Measurements from ENCODE around the gene MAP4K5. TPM values are rescaled to one million over a fixed set of nuclear protein-coding genes. Genes with fewer than 3 reads are reported as not detected.

The MAP4K5 gene
- total RNA-seq, 1 donor from 2014 or later = 93.1 TPM

DNA sequence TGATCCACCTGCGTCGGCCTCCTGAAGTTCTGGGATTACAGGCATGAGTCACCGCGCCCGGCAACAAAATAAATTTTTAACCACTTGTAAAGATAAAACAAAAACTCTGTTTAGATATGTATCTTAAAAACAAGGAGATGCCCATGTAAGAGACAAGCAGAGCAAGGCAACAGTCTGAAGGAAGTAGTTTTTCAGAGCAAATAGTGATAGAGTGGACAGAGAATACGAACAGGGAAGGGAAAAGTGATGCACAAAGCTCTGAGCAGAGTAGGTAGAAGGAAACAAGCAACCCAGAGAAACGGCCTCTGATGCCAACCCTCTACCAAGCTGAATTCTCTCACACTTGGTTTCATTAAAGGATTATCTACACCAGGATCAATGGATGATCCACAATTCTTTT is 110.9 kb downstream of the MAP4K5 start:
- DNase-seq (ENCODE audit: low read depth) (no peak), FAIRE-seq (no peak)
- Mint-ChIP-seq H3K9me3 (ENCODE audit: unreplicated experiment) (no peaks in the 10 kb centered on the region), H3K27me3 (ENCODE audit: low read depth, unreplicated experiment) (no peaks in the 10 kb centered on the region), H3K4me1 (ENCODE audit: low read depth, unreplicated experiment) (peaks cover 8% of the 10 kb centered on the region), H3K36me3 (ENCODE audit: low read depth, unreplicated experiment) (peaks cover 17% of the 10 kb centered on the region), H3K4me3 (ENCODE audit: unreplicated experiment) (no peak overlapping the region), H3K27ac (ENCODE audit: unreplicated experiment) (no peak overlapping the region)
- Histone ChIP-seq H3K4me2 (ENCODE audit: low read length) (no peak overlapping the region), H3K4me1 (ENCODE audit: insufficient read depth, low read length) (peaks cover 4% of the 10 kb centered on the region), H3K9ac (ENCODE audit: low read length) (no peak overlapping the region), H3K4me3 (ENCODE audit: insufficient read depth, low read depth, low read length) (no peak overlapping the region), H4K20me1 (ENCODE audit: insufficient read depth, low read length) (no peaks in the 10 kb centered on the region), H3K27ac (ENCODE audit: low read depth, low read length) (no peak overlapping the region), H3K27me3 (ENCODE audit: insufficient read depth, low read length) (no peaks in the 10 kb centered on the region), H3K79me2 (ENCODE audit: insufficient read depth, low read length) (no peaks in the 10 kb centered on the region), H3K36me3 (ENCODE audit: insufficient read depth, low read length) (peaks cover 37% of the 10 kb centered on the region), H3K9me3 (ENCODE audit: insufficient read depth, low read depth, low read length) (no peaks in the 10 kb centered on the region), H2AFZ (ENCODE audit: low read depth, low read length) (no peak overlapping the region)
- TF ChIP-seq, protein P1, sequence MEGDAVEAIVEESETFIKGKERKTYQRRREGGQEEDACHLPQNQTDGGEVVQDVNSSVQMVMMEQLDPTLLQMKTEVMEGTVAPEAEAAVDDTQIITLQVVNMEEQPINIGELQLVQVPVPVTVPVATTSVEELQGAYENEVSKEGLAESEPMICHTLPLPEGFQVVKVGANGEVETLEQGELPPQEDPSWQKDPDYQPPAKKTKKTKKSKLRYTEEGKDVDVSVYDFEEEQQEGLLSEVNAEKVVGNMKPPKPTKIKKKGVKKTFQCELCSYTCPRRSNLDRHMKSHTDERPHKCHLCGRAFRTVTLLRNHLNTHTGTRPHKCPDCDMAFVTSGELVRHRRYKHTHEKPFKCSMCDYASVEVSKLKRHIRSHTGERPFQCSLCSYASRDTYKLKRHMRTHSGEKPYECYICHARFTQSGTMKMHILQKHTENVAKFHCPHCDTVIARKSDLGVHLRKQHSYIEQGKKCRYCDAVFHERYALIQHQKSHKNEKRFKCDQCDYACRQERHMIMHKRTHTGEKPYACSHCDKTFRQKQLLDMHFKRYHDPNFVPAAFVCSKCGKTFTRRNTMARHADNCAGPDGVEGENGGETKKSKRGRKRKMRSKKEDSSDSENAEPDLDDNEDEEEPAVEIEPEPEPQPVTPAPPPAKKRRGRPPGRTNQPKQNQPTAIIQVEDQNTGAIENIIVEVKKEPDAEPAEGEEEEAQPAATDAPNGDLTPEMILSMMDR (IDR thresholded peaks at IDR 0.05; ENCODE audit: insufficient read depth, low read depth, low read length) = no peak
- TF ChIP-seq EZH2 (IDR thresholded peaks at IDR 0.05; ENCODE audit: insufficient read depth, low read length) = no peak

DNA sequence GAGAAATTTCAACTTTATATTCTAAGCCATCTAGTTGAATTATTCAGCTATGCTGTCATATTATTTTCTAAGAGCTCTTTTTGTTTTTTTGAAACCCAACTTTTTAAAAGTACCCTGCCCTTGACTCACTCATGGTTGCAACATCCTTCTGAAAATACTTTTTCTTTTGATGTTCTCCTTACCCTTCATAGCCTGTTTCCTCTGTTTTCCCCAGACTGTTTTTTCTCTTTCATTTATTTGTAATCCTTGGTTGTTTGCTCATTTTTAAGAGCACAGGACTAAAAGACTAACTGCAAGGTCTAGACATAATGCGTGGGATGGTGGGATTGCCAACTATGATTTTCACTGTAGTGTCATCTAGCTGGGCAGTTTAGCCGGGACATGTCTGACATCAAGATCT is 114.5 kb downstream of the MAP4K5 start:
- no peak for TF ChIP-seq EZH2 (IDR thresholded peaks at IDR 0.05; ENCODE audit: insufficient read depth, low read length)
- TF ChIP-seq, protein P1 (IDR thresholded peaks at IDR 0.05; ENCODE audit: insufficient read depth, low read depth, low read length) = no peak
- peaks cover 5% of the 10 kb centered on the region for H3K4me1 Mint-ChIP-seq (ENCODE audit: low read depth, unreplicated experiment)
- DNase-seq (ENCODE audit: low read depth) = no peak
- H3K27ac ChIP-seq (ENCODE audit: low read depth, low read length) = no peak overlapping the region
- H3K36me3 ChIP-seq (ENCODE audit: insufficient read depth, low read length) = peaks cover 25% of the 10 kb centered on the region
- H2AFZ ChIP-seq (ENCODE audit: low read depth, low read length) = no peak overlapping the region
- no peak overlapping the region for H3K4me2 ChIP-seq (ENCODE audit: low read length)
- no peaks in the 10 kb centered on the region for H4K20me1 ChIP-seq (ENCODE audit: insufficient read depth, low read length)
- H3K9me3 ChIP-seq (ENCODE audit: insufficient read depth, low read depth, low read length) = no peaks in the 10 kb centered on the region
- H3K27ac Mint-ChIP-seq (ENCODE audit: unreplicated experiment) = peak overlapping the region; percentile 2
- H3K27me3 Mint-ChIP-seq (ENCODE audit: low read depth, unreplicated experiment) = no peaks in the 10 kb centered on the region
- no peak for FAIRE-seq
- peaks cover 30% of the 10 kb centered on the region for H3K36me3 Mint-ChIP-seq (ENCODE audit: low read depth, unreplicated experiment)
- no peak overlapping the region for H3K9ac ChIP-seq (ENCODE audit: low read length)
- H3K4me1 ChIP-seq (ENCODE audit: insufficient read depth, low read length) = no peaks in the 10 kb centered on the region
- no peaks in the 10 kb centered on the region for H3K9me3 Mint-ChIP-seq (ENCODE audit: unreplicated experiment)
- H3K4me3 ChIP-seq (ENCODE audit: insufficient read depth, low read depth, low read length) = no peak overlapping the region
- no peak overlapping the region for H3K4me3 Mint-ChIP-seq (ENCODE audit: unreplicated experiment)
- no peaks in the 10 kb centered on the region for H3K79me2 ChIP-seq (ENCODE audit: insufficient read depth, low read length)
- no peaks in the 10 kb centered on the region for H3K27me3 ChIP-seq (ENCODE audit: insufficient read depth, low read length)

DNA sequence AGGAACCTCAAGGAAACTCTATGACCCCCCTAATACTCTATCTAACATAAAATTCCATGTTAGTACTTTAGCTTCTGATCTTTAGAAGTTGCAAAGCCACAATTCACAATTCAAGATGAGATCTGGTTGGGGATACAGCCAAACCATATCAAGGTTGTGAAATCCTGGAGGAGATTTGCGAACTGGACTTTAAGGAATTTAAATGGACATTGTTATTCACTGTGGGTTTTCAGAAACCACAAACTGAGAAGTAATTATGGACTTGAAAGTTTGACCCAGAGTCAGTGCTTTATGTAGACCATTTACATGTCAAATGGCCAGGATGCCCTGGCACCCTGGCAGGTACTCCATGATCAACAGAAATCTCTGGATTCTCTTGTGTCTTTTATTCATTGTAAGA is 121.4 kb downstream of the MAP4K5 start:
- H3K9ac ChIP-seq (ENCODE audit: low read length) = no peak overlapping the region
- FAIRE-seq (peak; percentile 45), DNase-seq (ENCODE audit: low read depth) (peak; percentile 89)
- no peak overlapping the region for H3K4me3 ChIP-seq (ENCODE audit: insufficient read depth, low read depth, low read length)
- H3K27me3 ChIP-seq (ENCODE audit: insufficient read depth, low read length) = no peaks in the 10 kb centered on the region
- no peak overlapping the region for H3K27ac ChIP-seq (ENCODE audit: low read depth, low read length)
- no peaks in the 10 kb centered on the region for H3K4me1 ChIP-seq (ENCODE audit: insufficient read depth, low read length)
- Mint-ChIP-seq H3K4me1 (ENCODE audit: low read depth, unreplicated experiment) (peaks cover 9% of the 10 kb centered on the region), H3K4me3 (ENCODE audit: unreplicated experiment) (no peak overlapping the region), H3K9me3 (ENCODE audit: unreplicated experiment) (no peaks in the 10 kb centered on the region), H3K27me3 (ENCODE audit: low read depth, unreplicated experiment) (no peaks in the 10 kb centered on the region), H3K27ac (ENCODE audit: unreplicated experiment) (no peak overlapping the region), H3K36me3 (ENCODE audit: low read depth, unreplicated experiment) (peaks cover 12% of the 10 kb centered on the region)
- no peak overlapping the region for H3K4me2 ChIP-seq (ENCODE audit: low read length)
- no peaks in the 10 kb centered on the region for H3K79me2 ChIP-seq (ENCODE audit: insufficient read depth, low read length)
- no peak overlapping the region for H2AFZ ChIP-seq (ENCODE audit: low read depth, low read length)
- H3K9me3 ChIP-seq (ENCODE audit: insufficient read depth, low read depth, low read length) = no peaks in the 10 kb centered on the region
- H3K36me3 ChIP-seq (ENCODE audit: insufficient read depth, low read length) = no peaks in the 10 kb centered on the region
- H4K20me1 ChIP-seq (ENCODE audit: insufficient read depth, low read length) = no peaks in the 10 kb centered on the region
- TF ChIP-seq EZH2 (IDR thresholded peaks at IDR 0.05; ENCODE audit: insufficient read depth, low read length) = no peak
- TF ChIP-seq, protein P1 (IDR thresholded peaks at IDR 0.05; ENCODE audit: insufficient read depth, low read depth, low read length) = no peak

All from astrocyte (in vitro differentiated cells and primary cell).